DMS153 (cell line): Measurements from ENCODE around the gene ZFP37.
"Not testable (repeated sequence)": the region's sequence is repeated elsewhere in the genome, so short reads cannot be mapped to it uniquely, and the experiment has no call there.

Experiments
- DNase-seq: peaks from one replicate; lab custom pipeline; 2025; lab: John Stamatoyannopoulos, UW

The ZFP37 gene

DNA sequence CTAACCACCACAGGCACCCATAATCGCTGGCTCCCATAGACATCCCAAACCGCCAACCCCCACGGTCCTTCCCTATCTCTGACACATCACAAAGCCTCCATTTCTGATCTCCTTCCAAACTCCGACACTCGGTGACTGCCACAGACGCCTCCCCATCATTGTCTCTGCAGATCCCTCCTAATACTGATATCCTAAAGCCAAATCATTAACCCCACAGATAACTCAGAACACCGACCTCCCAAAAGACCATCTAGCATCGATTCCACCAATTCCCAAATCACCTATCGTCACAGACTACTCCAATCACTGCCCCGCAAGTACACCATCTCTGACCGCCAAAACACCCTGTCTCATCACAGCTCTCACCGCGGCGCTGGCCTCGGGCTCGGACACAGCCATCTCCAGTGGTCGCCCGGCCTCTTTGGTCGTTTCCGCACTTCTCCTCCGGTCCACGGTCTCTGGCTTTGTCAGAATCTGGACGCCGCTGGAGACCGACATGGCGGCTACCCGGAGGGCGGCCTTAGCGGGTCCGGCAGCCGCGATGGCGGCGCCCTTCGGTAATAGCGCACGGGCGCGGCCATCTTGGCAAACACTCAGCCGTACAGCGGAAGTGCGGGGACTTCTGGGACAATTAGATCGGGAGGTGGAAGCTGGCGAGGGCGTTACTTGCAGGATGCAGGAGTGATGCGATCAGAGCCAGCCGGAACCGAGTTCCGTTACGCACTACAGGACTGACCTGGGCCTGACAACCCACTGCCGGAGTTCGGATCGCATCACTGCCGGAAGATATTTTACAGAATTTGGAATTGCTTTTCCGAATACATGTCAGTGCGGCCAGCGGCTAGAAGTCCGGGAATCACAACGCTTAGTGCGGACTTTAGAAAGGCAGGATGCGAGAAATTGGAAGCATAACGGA is at the start of gene ZFP37:
Gene ZFP37, minus strand, starts transcription at position 534 of the 916 bp plus-strand sequence. Its CDS starts 36 bp downstream, at position 498.
- no peak for DNase-seq

DNA sequence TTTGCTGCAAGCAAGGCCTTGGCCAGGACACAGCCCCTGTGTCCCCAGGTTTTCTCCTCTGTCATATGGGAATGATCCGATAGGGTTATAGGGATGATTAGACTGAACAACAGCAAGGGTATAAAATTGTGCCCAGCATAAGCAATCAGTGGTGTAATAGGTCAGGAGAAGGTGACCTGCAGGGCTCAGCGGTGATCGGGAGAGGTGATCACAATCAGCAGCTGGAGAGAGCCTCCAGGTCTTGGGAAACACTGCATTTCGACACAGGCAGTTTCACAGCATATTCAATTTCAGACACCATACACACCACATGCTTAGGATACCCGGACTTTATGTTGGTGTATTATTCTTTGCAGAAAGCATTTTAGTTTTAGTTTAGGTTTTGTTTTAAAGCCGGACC is 48.8 kb upstream of the ZFP37 start:
- DNase-seq = not testable (repeated sequence)

DNA sequence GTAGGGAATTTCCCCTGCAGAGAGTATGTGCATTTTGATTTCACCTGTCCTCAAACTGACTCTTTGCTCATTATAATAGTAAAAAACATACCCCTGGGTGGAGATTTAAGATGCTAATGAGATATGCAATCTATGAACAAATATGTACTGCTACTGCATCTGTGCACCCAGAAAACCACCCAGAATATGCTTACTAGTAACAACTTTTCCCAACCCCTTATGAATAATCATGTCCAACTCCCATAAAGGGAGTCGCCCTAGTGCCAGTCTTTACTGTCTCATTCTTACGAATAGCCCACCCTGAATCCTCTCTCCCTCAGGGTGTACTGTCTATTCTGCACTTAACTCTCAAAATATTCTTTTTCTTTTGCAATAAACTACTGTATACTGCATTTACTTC is 39.0 kb upstream of the ZFP37 start:
- no peak for DNase-seq

DNA sequence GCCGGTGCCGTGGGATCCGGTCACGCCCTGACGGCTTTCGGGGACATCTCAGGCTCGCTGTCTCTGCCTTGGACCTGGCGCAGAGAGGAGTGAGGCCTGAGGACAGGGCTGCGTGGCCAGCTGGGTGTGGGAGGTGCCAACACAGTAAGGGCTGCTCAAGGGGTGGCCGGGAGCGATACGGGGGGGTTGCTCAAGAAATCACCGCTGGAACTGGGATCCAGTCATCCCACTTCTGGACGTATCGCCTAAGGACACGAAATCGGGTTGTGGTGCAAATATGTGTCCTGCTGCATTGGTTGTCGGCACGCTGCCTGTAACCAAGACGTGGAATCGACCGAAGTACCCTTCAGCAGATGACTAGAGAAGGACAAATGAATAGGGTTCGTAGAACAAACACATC is 33.4 kb upstream of the ZFP37 start:
- not testable (repeated sequence) for DNase-seq

DNA sequence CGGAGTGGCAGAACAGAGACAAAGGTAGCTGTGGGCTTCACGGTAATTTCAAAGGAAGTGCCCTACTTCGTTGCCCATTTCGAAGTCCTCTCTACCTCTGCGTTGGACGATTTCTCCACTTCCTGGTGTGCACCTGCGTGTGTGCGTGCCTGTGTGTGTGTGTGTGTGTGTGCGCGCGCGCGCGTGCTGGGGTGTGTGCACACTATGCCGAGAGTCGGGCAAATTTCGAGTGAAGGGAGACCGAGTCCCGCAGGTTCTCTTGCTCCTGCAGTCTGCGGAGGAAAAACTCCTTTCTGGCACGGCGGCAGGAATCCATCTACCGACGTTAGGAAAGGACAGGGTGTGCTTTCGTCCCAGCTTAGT is 32.6 kb upstream of the ZFP37 start:
- not testable (repeated sequence) for DNase-seq

DNA sequence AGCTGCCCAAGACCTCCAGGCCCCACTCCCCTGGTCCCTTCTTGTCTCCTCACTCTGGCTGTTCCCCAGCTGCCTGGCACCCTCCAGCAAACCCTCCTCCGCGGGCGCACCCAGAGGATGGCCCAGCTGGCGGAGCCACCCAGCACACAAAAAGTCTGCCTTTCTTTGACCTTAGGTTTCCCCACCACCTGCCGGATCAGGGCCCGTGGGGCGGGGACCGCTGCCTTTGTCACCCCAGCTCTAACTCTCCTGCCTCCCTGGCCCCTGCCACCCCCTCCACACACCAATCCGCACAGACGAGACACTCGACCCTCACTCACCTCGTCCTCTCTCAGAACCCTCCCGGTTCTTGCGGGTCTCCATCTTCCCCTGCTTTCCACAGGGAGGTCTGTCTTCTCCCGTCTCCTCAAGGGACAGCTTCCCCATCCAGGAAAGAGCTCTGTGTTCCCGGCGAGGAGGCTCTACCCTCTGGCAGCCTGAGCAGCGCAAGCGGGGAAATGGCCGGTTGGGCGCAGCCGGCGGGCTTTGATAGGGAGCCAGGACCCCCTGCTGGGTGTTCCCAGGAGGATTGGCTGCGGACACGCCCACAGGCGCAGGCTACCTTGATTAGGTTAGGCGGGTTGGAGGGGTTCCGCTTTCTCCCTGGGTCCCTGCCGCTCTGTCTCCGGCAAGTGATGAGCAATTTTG is 32.1 kb upstream of the ZFP37 start:
- peak; percentile 68 for DNase-seq

DNA sequence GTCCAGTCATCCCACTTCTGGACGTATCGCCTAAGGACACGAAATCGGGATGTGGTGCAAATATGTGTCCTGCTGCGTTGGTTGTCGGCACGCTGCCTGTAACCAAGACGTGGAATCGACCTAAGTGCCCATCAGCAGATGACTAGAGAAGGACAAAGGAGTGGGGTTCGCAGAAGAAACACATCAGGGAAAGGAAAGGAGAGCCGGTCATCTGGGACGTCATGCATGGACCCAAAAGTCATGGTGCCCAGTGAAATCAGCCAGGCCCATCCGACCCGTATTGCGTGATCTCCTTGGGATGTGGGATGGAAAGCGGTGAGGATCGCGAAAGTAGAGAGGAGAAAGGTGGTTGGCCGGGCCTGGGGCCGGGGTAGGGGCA is 6.4 kb upstream of the ZFP37 start:
- not testable (repeated sequence) for DNase-seq

DNA sequence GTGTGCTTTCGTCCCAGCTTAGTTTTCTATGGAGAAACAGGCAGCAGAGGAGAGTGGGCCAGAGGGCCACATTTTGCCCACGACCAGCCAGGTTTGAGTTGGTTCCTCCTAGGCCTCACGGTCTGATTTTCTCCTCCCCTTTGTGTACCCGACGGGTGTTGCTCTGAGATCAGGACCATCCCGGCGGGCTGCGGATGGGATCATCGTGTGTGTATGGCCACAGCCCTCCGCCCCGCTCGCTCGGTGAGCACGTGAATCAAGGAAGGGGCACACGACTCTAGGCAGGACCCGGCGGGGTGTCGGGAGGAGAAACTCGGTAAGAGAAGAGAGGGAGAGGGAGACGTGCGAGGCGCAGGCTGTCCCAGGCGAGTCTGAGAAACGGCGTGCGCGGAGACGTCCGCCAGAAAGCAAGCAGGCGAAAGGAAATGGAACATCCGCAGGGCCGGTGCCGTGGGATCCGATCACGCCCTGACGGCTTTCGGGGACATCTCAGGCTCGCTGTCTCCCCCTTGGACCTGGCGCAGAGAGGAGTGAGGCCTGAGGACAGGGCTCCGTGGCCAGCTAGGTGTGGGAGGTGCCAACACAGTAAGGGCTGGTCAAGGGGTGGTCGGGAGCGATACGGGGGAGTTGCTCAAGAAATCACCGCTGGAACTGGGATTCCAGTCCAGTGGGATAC is 5.9 kb upstream of the ZFP37 start:
- DNase-seq = not testable (repeated sequence)

DNA sequence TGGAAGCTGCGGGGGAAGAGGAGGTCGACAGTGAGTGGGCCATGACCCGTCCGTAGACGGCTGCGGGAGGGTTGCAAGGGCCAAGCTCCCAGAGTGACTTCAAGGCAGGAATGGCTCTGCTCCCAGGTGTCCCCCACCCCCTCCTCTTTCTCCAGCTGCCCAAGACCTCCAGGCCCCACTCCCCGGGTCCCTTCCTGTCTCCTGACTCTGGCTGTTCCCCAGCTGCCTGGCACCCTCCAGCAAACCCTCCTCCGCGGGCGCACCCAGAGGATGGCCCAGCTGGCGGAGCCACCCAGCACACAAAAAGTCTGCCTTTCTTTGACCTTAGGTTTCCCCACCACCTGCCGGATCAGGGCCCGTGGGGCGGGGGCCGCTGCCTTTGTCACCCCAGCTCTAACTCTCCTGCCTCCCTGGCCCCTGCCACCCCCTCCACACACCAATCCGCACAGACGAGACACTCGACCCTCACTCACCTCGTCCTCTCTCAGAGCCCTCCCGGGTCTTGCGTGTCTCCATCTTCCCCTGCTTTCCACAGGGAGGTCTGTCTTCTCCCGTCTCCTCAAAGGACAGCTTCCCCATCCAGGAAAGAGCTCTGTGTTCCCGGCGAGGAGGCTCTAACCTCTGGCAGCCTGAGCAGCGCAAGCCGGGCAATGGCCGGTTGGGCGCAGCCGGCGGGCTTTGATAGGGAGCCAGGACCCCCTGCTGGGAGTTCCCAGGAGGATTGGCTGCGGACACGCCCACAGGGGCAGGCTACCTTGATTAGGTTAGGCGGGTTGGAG is 4.7 kb upstream of the ZFP37 start:
- peak; percentile 55 for DNase-seq

DNA sequence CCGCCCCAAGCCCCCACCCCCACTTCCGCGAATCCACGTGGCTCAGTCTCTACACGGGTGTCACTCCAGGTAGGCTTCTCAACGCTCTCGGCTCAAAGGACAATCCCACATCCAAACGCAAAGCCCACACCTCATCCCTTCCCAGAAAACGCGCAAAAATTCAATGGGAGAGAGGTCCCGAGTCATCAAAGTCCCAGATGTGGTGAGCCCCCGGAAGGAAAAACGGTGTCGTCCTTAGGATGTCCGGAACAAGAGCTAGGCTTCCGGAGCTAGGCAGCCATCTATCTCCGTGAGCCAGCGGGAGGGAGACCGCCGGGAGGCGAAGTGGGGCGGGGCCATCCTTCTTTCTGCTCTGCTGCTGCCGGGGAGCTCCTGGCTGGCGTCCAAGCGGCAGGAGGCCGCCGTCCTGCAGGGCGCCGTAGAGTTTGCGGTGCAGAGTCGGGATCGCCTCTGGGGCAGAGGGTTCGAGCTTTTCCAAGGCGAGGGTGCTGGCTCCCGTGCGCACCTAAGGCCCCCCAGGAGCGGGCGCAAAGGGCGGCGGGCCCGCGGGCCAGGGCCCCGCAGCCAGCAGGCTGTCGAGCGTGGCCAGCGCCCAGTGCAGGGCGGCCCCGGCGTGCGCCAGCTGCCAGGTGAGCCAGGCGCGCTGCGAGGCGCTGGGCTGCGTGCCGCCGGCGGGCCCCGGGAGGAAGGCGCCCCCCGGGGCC is 3.2 kb upstream of the ZFP37 start:
- not testable (repeated sequence) for DNase-seq

DNA sequence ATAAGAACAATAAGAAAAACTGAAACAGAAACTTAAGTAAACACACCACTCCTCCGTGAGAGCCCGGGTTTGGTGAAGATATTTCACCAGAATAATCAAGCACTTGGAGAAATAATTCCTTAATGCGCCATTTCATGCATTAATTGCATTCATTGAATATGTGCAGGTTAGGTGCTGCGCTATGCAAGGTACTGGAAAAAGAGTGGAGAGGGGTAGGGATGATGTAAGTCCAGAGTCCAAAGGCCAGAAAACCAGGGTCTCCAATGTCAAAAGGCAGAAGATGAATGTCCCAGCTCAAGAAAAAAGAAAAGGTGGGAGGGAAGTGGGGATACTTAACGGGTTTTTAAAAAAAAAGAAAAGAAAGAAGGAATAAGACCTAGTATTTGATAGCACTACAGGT is 669 bp upstream of the ZFP37 start:
- DNase-seq = no peak

DNA sequence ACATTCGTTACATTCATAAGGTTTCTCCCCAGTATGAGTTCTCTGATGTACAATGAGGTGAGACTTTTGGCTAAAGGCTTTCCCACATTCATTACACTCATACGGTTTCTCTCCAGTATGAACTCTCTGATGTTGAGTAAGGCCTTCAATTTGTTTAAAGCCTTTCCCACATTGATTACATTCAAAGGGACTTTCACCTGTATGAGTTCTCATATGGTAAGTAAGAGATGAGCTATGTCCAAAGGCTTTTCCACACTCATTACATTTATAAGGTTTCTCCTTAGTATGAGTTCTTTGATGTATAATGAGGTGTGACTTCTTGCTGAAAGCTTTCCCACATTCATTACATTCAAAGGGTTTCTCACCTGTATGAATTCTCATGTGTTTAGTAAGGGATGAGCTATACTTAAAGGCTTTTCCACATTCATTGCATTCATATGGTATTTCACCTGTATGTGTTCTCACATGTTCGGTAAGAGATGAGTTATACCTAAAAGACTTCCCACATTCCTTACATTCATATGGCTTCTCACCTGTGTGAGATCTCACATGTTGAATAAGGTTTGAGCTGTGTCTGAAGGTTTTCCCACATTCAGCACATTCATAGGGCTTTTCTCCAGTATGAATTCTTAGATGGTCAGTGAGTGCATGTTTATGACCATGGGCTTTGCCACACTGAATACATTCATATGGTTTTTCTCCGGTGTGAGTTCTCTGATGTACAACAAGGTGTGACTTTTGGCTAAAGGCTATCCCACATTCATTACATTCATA is 13.5 kb downstream of the ZFP37 start:
- DNase-seq = no peak

DNA sequence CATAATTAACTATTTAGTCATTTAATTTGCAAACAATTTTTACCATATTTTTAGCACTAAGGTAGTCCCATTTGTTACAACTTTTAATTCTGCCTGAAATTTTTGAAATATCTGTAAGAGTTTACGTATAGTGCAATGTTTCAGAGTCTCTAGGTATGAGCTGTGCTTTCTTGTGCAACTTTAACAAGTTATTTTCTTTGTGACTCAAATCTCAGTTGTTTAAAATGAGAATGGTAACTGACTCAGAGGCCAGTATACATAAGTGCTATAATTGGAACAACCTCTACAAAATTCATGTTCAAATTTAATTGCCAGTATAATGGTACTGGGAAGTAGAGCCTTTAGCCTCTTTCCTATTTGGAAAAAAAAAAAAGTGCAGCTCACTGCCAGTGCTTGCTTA is 30.3 kb downstream of the ZFP37 start:
- no peak for DNase-seq

DNA sequence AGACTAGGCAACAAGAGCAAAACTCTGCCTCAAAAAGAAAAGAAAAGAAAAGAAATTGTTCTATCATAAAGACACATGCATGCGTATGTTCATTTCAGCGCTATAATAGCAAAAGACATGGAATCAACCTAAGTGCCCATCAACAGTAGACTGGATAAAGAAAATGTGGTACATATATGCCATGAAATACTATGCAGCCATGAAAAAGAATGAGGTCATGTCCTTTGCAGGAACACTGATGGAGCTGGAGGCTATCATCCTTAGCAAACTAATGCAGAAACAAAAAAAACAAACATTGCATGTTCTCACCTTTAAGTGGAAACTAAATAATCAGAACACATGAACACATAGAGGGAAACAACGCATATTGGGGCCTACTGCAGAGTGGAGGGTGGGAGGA is 38.3 kb downstream of the ZFP37 start:
- DNase-seq = no peak

DNA sequence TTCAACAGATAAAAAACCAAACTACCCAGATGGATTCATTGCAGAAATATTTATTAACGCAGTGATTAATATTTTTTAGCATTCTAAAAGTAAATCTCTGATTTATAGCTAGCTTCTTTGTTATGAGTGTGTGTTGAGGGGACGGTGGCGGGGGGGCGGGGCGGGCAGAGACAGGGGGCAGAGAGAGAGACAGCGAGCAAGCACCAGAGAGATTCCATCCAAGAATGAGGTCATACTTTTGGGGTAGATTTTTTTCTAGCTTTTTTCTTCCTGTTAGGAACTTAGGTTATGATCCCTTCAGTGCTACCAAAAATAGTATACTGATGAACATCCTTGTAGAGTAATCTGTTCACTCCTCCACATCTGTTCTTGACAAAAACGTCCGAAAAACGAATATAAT is 44.0 kb downstream of the ZFP37 start:
- no peak for DNase-seq

DNA sequence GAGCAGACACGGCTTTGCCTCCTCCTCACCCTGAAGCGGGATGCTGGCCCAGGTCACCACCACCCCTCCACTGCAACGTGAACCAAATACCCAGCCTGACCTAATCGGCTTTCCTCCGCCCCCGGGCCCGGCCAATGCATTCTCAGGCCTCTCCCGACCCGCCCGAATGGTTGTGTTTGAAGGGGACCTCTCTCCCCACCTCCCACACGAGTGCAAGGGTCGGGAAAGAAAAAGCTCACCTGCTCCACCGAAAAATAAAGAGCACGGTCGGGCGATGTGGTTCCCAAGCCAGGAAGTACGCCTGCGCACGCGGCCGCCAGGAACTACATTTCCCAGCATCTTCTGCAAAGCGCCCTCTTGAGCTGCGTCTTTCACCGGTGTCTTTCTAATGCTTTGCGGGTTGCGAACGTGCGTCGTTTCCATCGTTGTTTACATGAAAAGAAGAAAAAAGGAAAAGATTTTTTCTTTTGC is 44.6 kb downstream of the ZFP37 start, which contains the start of gene ZNF883:
Gene ZNF883, minus strand, starts transcription at position 282 of the 471 bp plus-strand sequence.
- DNase-seq = peak; percentile 58

DNA sequence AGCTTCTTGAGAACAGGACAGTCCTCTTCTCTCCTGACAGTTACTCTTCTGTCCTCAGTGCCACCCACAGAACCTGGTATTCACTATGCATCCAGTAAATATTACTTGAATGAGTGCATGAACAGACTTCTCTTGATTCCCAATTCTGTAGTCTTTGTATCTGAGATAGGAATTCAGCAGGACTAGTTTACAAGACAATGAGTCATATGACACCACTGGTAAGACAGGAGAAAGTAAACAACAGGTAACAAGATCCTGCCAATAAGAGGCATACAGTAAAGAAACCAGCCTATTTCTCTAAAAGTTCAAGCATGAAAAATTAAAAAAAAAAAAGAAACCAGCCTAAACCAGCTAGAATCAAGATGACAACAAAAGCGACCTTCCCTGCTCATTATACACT is 50.7 kb downstream of the ZFP37 start:
- no peak for DNase-seq

DNA sequence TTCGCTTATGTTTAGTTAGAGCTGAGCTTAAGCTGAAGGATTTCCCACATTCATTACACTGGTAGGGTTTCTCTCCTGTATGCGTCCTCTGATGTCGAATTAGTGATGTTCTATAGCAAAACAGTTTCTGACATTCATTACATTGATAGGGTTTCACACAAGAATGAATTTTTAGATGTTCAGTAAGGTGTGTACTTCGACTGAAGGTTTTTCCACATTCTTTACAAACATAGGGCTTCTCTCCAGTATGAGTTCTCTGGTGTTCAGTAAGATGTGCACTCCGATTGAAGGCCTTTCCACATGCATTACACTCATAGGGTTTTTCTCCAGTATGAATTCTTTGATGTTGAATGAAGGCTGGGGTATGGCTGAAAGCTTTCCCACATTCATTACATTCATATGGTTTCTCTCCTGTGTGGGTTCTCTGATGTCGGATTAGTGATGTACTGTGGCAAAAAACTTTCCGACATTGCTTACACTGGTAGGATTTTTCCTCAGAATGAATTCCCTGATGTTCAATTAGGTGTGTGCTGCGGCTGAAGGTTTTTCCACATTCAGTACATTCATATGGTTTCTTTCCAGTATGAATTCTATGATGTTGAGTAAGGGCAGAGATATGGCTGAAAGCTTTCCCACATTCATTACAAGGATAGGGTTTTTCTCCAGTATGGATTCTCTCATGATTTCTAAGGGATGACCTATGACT is 59.1 kb downstream of the ZFP37 start:
- no peak for DNase-seq
